SK-N-MC (cell line): ENCODE results near the gene WDR37.

ENCODE experiments used
- DNase-seq: peaks from one replicate; pipeline ENCODE4 v3.0.0-alpha.2; 2011; ENCODE audit warnings: low read depth, low spot score
- H3K27ac ChIP-seq: fragments of 200-600 bp; sonication (generic); 2 replicates; pipeline ENCODE4 v1.5.1; 2016; ENCODE audit warnings: mixed run types
- H3K36me3 ChIP-seq: fragments of 200-600 bp; sonication (generic); 2 replicates; pipeline ENCODE4 v1.6.1; 2017; ENCODE audit warnings: antibody characterized with exemption, low read length, mixed read lengths; ENCODE audit not compliant: insufficient read depth
- H3K4me3 ChIP-seq: fragments of 200-600 bp; sonication (generic); 2 replicates; pipeline ENCODE4 v1.5.1; 2016
- H3K9ac ChIP-seq: fragments of 200-600 bp; sonication (generic); 2 replicates; pipeline ENCODE4 v1.8.0; 2017; ENCODE audit warnings: mixed run types, mixed read lengths; ENCODE audit not compliant: insufficient read length
- H3K9me3 ChIP-seq: fragments of 200-600 bp; sonication (generic); 2 replicates; pipeline ENCODE4 v1.6.1; 2017; ENCODE audit warnings: low read depth, mild to moderate bottlenecking, antibody characterized with exemption, low read length, moderate library complexity, mixed read lengths
- EZH2 ChIP-seq: fragments of 200-600 bp; sonication (generic); IDR thresholded peaks from one replicate; pipeline ENCODE4 v1.6.1; 2017; ENCODE audit warnings: antibody characterized with exemption
- FOXP2 ChIP-seq: optimal IDR thresholded peaks from 2 replicates; pipeline ENCODE3; 2011; ENCODE audit warnings: mild to moderate bottlenecking, moderate library complexity; ENCODE audit not compliant: insufficient read depth; ENCODE audit errors: extremely low read length, control extremely low read depth
- POLR2AphosphoS5 ChIP-seq: IDR thresholded peaks from 2 replicates; pipeline ENCODE4 v1.6.1; 2012; ENCODE audit warnings: mild to moderate bottlenecking, low read depth, low read length, borderline replicate concordance

WDR37 gene

GRCh38 chr10:1019362-1019761 lies 36.8 kb upstream of the WDR37 start:
- DNase-seq: no peak
- Histone ChIP-seq H3K4me3 (no peak overlapping the region), H3K9ac (no peak overlapping the region), H3K9me3 (no peaks in the 10 kb centered on the region), H3K36me3 (peaks cover 39% of the 10 kb centered on the region; the same call in 1 of the 2 replicates), H3K27ac (no peak overlapping the region)
- TF ChIP-seq FOXP2: no peak
- TF ChIP-seq EZH2: no peak
- TF ChIP-seq POLR2AphosphoS5: no peak

DNA sequence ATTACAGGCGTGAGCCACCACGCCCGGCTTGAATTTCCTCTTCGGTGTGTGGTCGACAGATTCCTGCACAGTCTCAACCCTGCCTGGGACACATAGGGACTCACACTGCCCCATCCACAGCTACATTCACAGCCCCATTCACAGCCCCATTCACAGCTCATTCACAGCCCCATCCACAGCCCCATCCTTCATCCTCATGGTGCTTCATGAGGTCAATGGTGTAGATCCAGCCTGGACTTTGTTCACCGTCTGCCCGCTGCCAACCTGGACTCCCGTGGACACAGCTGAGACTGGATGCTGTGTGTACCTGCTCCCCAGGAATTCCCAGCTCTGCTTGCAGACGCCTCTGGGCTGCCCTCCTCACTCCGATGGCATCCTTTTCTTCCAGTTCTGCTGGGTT lies 35.7 kb upstream of the WDR37 start:
- Histone ChIP-seq H3K9me3 (no peaks in the 10 kb centered on the region), H3K36me3 (peaks cover 31% of the 10 kb centered on the region; the same call in 1 of the 2 replicates), H3K9ac (no peak overlapping the region), H3K4me3 (no peak overlapping the region), H3K27ac (no peak overlapping the region)
- TF ChIP-seq FOXP2 (no peak), POLR2AphosphoS5 (no peak), EZH2 (no peak)
- no peak for DNase-seq

DNA sequence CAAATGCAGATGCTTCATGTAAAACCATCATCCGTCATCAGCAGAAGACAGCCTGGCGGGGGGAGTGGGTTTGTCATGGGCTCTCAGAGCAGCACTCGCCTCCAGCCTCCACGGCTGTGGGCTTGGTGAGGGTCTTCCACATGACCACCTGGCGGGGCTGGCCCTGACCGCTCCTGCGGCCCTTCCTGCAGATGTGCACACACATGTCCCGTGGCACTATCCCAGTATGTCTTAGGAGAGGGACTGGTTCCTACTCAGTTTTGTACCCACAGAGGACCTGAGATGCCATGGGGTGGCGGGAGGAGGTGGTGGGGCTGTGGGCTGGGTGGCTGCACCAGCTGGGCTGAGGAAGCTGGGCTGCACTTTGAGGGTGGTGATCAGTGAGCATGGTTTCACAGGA lies 35.2 kb upstream of the WDR37 start:
- no peak for TF ChIP-seq EZH2
- TF ChIP-seq POLR2AphosphoS5: no peak
- no peak for TF ChIP-seq FOXP2
- Histone ChIP-seq H3K4me3 (no peak overlapping the region), H3K9ac (no peak overlapping the region), H3K36me3 (peaks cover 26% of the 10 kb centered on the region; the same call in 1 of the 2 replicates), H3K27ac (no peak overlapping the region), H3K9me3 (no peaks in the 10 kb centered on the region)
- no peak for DNase-seq

- Histone ChIP-seq H3K36me3 (peaks cover 14% of the 10 kb centered on the region; the same call in 1 of the 2 replicates), H3K4me3 (no peak overlapping the region), H3K27ac (no peak overlapping the region), H3K9me3 (no peaks in the 10 kb centered on the region), H3K9ac (no peak overlapping the region)
- no peak for DNase-seq
- TF ChIP-seq FOXP2 (no peak), EZH2 (no peak)
Observed at GRCh38 chr10:1022413-1022812, 33.8 kb upstream of the WDR37 start.

- peaks cover 4% of the 10 kb centered on the region; the same call in 1 of the 2 replicates for H3K36me3 ChIP-seq
- no peak overlapping the region for H3K27ac ChIP-seq
- TF ChIP-seq POLR2AphosphoS5 (no peak), EZH2 (no peak), FOXP2 (no peak)
- H3K4me3 ChIP-seq: no peak overlapping the region
- H3K9ac ChIP-seq: no peak overlapping the region
- H3K9me3 ChIP-seq: no peaks in the 10 kb centered on the region
- DNase-seq: no peak
Observed at GRCh38 chr10:1024103-1024502, 32.1 kb upstream of the WDR37 start.

DNA sequence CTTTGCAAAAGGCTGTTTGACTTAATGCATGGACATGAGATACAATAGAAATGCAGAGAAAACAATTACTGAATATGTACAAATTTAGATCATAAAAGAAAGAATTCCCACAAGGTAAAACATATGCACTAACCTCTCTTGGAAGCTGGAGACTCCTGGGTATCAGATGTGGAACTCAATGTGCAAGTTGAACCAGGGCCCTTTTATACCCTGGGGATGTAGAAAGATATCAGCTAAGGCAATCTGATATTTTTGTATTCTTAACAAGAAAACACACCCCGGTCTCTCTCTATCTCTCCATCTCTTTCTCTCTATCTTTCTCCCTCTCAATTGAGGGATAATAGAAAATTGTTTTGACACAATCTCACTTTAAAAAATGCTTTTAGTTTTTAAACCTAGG lies 30.5 kb upstream of the WDR37 start, which contains the start of gene IDI2:
TSS of gene IDI2 (minus strand) at position 177 of the 400 bp plus-strand sequence. CDS start 1,136 bp downstream, outside the sequence.
- no peak for TF ChIP-seq POLR2AphosphoS5
- no peak for TF ChIP-seq EZH2
- no peak for TF ChIP-seq FOXP2
- no peaks in the 10 kb centered on the region for H3K36me3 ChIP-seq
- H3K9ac ChIP-seq: no peak within 1 kb of the TSS
- no peak for DNase-seq
- no peak within 1 kb of the TSS for H3K27ac ChIP-seq
- H3K9me3 ChIP-seq: no peaks in the 10 kb centered on the region
- H3K4me3 ChIP-seq: no peak within 1 kb of the TSS

- DNase-seq: no peak
- Histone ChIP-seq H3K36me3 (no peaks in the 10 kb centered on the region), H3K9me3 (no peaks in the 10 kb centered on the region), H3K9ac (no peak overlapping the region), H3K27ac (no peak overlapping the region), H3K4me3 (no peak overlapping the region)
- TF ChIP-seq POLR2AphosphoS5 (no peak), FOXP2 (no peak), EZH2 (no peak)
Observed at GRCh38 chr10:1026578-1026977, 29.6 kb upstream of the WDR37 start.

GRCh38 chr10:1029838-1030237 lies 26.3 kb upstream of the WDR37 start:
- Histone ChIP-seq H3K9ac (no peak overlapping the region), H3K4me3 (no peak overlapping the region), H3K9me3 (no peaks in the 10 kb centered on the region), H3K36me3 (no peaks in the 10 kb centered on the region), H3K27ac (no peak overlapping the region)
- no peak for DNase-seq
- TF ChIP-seq POLR2AphosphoS5: no peak
- TF ChIP-seq FOXP2: no peak
- TF ChIP-seq EZH2: no peak

GRCh38 chr10:1033601-1034000 lies 22.6 kb upstream of the WDR37 start:
- Histone ChIP-seq H3K9ac (no peak overlapping the region), H3K36me3 (no peaks in the 10 kb centered on the region), H3K4me3 (no peak overlapping the region), H3K27ac (no peak overlapping the region), H3K9me3 (no peaks in the 10 kb centered on the region)
- TF ChIP-seq EZH2 (no peak), FOXP2 (no peak)
- DNase-seq: no peak
